Measurements from ENCODE around the gene SNTA1.

SNTA1 gene

GRCh38 chr20:33410081-33410742, 33.4 kb downstream of the SNTA1 start:
- H3K4me3 ChIP-seq (ENCODE audit: low read depth, low read length), result no peak overlapping the region
- TF ChIP-seq CTCF (IDR thresholded peaks at IDR 0.05; ENCODE audit: borderline replicate concordance, insufficient read depth, low read depth, low read length), result no peak

- H3K4me3 ChIP-seq (ENCODE audit: low read depth, low read length), result no peak overlapping the region
- TF ChIP-seq CTCF (IDR thresholded peaks at IDR 0.05; ENCODE audit: borderline replicate concordance, insufficient read depth, low read depth, low read length), result no peak
Measured at GRCh38 chr20:33408716-33409654, 34.6 kb downstream of the SNTA1 start.

GRCh38 chr20:33408313-33408712, 35.2 kb downstream of the SNTA1 start:
- no peak for TF ChIP-seq CTCF (IDR thresholded peaks at IDR 0.05; ENCODE audit: borderline replicate concordance, insufficient read depth, low read depth, low read length)
- H3K4me3 ChIP-seq (ENCODE audit: low read depth, low read length), result no peak overlapping the region

GRCh38 chr20:33407796-33408195, 35.8 kb downstream of the SNTA1 start:
- no peak overlapping the region for H3K4me3 ChIP-seq (ENCODE audit: low read depth, low read length)
- TF ChIP-seq CTCF (IDR thresholded peaks at IDR 0.05; ENCODE audit: borderline replicate concordance, insufficient read depth, low read depth, low read length), result no peak

- no peak for TF ChIP-seq CTCF (IDR thresholded peaks at IDR 0.05; ENCODE audit: borderline replicate concordance, insufficient read depth, low read depth, low read length)
- H3K4me3 ChIP-seq (ENCODE audit: low read depth, low read length), result no peak overlapping the region
Measured at GRCh38 chr20:33407251-33407650, 36.3 kb downstream of the SNTA1 start.

GRCh38 chr20:33404281-33404680, 39.3 kb downstream of the SNTA1 start:
- H3K4me3 ChIP-seq (ENCODE audit: low read depth, low read length), result no peak overlapping the region
- TF ChIP-seq CTCF (IDR thresholded peaks at IDR 0.05; ENCODE audit: borderline replicate concordance, insufficient read depth, low read depth, low read length), result no peak
